ENCODE data around the gene AKAP11.

- no peak for TF ChIP-seq POLR2AphosphoS5 (IDR thresholded peaks at IDR 0.05; ENCODE audit: low read depth, low read length)
- TF ChIP-seq REST (IDR thresholded peaks at IDR 0.05; ENCODE audit: insufficient read depth in 1 of 2, low read depth in 2 of 2, low read length in 2 of 2), result no peak
- no peak for TF ChIP-seq TAF1 (IDR thresholded peaks at IDR 0.05; ENCODE audit: borderline replicate concordance, insufficient read depth, low read length)
- TF ChIP-seq SIN3A (IDR thresholded peaks at IDR 0.05; ENCODE audit: borderline replicate concordance, insufficient read depth, low read length), result no peak
Measured at GRCh38 chr13:42307461-42307860, 35.5 kb downstream of the AKAP11 start.
